Measurements from ENCODE around the gene SLC23A1. TPM values are rescaled to one million over a fixed set of nuclear protein-coding genes. Genes with fewer than 3 reads are reported as not detected.

SLC23A1 gene
- total and polyA plus RNA-seq, 4 donors: 10.0 to 18.0 (median 17.4) TPM

GRCh38 chr5:139408191-139408590 is 25.1 kb upstream of the SLC23A1 start:
- Histone ChIP-seq H3K27me3 (ENCODE audit: control insufficient read depth in 4 of 4, insufficient read depth in 4 of 4, low read length in 3 of 4) (no peaks in the 10 kb centered on the region), H3K27ac (ENCODE audit: low read depth in 1 of 2, low read length in 2 of 2) (no peak overlapping the region), H3K36me3 (ENCODE audit: control insufficient read depth in 4 of 4, insufficient read depth in 3 of 4, low read depth in 1 of 4, low read length in 3 of 4) (no peaks in the 10 kb centered on the region), H3K4me1 (ENCODE audit: control insufficient read depth in 4 of 4, insufficient read depth in 4 of 4, low read length in 3 of 4) (peaks cover 0 to 9% (median 7%) of the 10 kb centered on the region in 4 donors), H3K9me3 (ENCODE audit: control insufficient read depth in 4 of 4, low read length in 3 of 4) (no peaks in the 10 kb centered on the region), H3K9ac (ENCODE audit: low read depth in 1 of 2, low read length in 2 of 2) (no peak overlapping the region), H3K4me3 (ENCODE audit: low read depth in 1 of 3, low read length in 3 of 3) (no peak overlapping the region)
- no peak for DNase-seq (ENCODE audit: low spot score)
- TF ChIP-seq SP1 (IDR thresholded peaks at IDR 0.05): no peak
- TF ChIP-seq MAX (IDR thresholded peaks at IDR 0.05): no peak
- TF ChIP-seq FOXA1 (IDR thresholded peaks at IDR 0.05): no peak
- TF ChIP-seq JUND (IDR thresholded peaks at IDR 0.05): no peak
- TF ChIP-seq FOXA2 (IDR thresholded peaks at IDR 0.05): no peak
- TF ChIP-seq HNF4A (conservative IDR thresholded peaks at IDR 0.05): no peak
- no peak for TF ChIP-seq RAD21 (IDR thresholded peaks at IDR 0.05)
- WGBS: 95% methylated on average over 7 of the region's 7 CpGs

- H3K9me3 ChIP-seq (ENCODE audit: control insufficient read depth in 4 of 4, low read length in 3 of 4): no peaks in the 10 kb centered on the region
- H3K4me3 ChIP-seq (ENCODE audit: low read depth in 1 of 3, low read length in 3 of 3): no peak overlapping the region
- no peaks in the 10 kb centered on the region for H3K36me3 ChIP-seq (ENCODE audit: control insufficient read depth in 4 of 4, insufficient read depth in 3 of 4, low read depth in 1 of 4, low read length in 3 of 4)
- no peak overlapping the region for H3K27ac ChIP-seq (ENCODE audit: low read depth in 1 of 2, low read length in 2 of 2)
- peaks cover 0 to 11% (median 8%) of the 10 kb centered on the region in 4 donors for H3K4me1 ChIP-seq (ENCODE audit: control insufficient read depth in 4 of 4, insufficient read depth in 4 of 4, low read length in 3 of 4)
- TF ChIP-seq NR2F2 (IDR thresholded peaks at IDR 0.05) (no peak), GABPA (IDR thresholded peaks at IDR 0.05 in 1 of 2, conservative IDR thresholded peaks at IDR 0.05 in 1 of 2) (no peak), MAX (IDR thresholded peaks at IDR 0.05) (no peak), YY1 (IDR thresholded peaks at IDR 0.05) (no peak), ATF3 (IDR thresholded peaks at IDR 0.05) (no peak), JUND (IDR thresholded peaks at IDR 0.05) (no peak), CTCF (IDR thresholded peaks at IDR 0.05; ENCODE audit: low read depth, low read length, missing input control) (no peak), ZBTB33 (IDR thresholded peaks at IDR 0.05) (no peak), SP1 (IDR thresholded peaks at IDR 0.05) (no peak)
- DNase-seq (ENCODE audit: low spot score): no peak
- no peak overlapping the region for H3K9ac ChIP-seq (ENCODE audit: low read depth in 1 of 2, low read length in 2 of 2)
- no peaks in the 10 kb centered on the region for H3K27me3 ChIP-seq (ENCODE audit: control insufficient read depth in 4 of 4, insufficient read depth in 4 of 4, low read length in 3 of 4)
These were observed 24.4 kb upstream of the SLC23A1 start for GRCh38 chr5:139407517-139407916.

- Histone ChIP-seq H3K36me3 (ENCODE audit: control insufficient read depth in 4 of 4, insufficient read depth in 3 of 4, low read depth in 1 of 4, low read length in 3 of 4) (no peaks in the 10 kb centered on the region), H3K4me3 (ENCODE audit: low read depth in 1 of 3, low read length in 3 of 3) (no peak overlapping the region), H3K4me1 (ENCODE audit: control insufficient read depth in 4 of 4, insufficient read depth in 4 of 4, low read length in 3 of 4) (peaks cover 0 to 11% (median 8%) of the 10 kb centered on the region in 4 donors), H3K9ac (ENCODE audit: low read depth in 1 of 2, low read length in 2 of 2) (no peak overlapping the region), H3K9me3 (ENCODE audit: control insufficient read depth in 4 of 4, low read length in 3 of 4) (no peaks in the 10 kb centered on the region), H3K27ac (ENCODE audit: low read depth in 1 of 2, low read length in 2 of 2) (no peak overlapping the region), H3K27me3 (ENCODE audit: control insufficient read depth in 4 of 4, insufficient read depth in 4 of 4, low read length in 3 of 4) (no peaks in the 10 kb centered on the region)
- 75% methylated on average over 2 of the region's 2 CpGs for WGBS
- TF ChIP-seq SP1 (IDR thresholded peaks at IDR 0.05) (no peak), EGR1 (IDR thresholded peaks at IDR 0.05; ENCODE audit: low read depth in 2 of 2) (no peak), GABPA (IDR thresholded peaks at IDR 0.05 in 1 of 2, conservative IDR thresholded peaks at IDR 0.05 in 1 of 2) (no peak), ATF3 (IDR thresholded peaks at IDR 0.05) (no peak)
- DNase-seq (ENCODE audit: low spot score): no peak
These were observed 23.9 kb upstream of the SLC23A1 start for GRCh38 chr5:139406963-139407362.

All from liver (tissue), 9 donors.